Measurements from ENCODE around the gene OR52B2. TPM values are rescaled to one million over a fixed set of nuclear protein-coding genes. Genes with fewer than 3 reads are reported as not detected.

OR52B2 gene
- total and polyA plus RNA-seq, 12 donors, result not detected

- Histone ChIP-seq H3K4me3 (no peak overlapping the region), H3K4me1 (peaks cover 0 to 11% (median 0%) of the 10 kb centered on the region in 9 donors), H3K27ac (no peak overlapping the region), H3K36me3 (no peaks in the 10 kb centered on the region), H3K9me3 (peaks cover 0 to 3% (median 0%) of the 10 kb centered on the region in 11 donors), H3K27me3 (no peaks in the 10 kb centered on the region)
- 51 to 63% methylated on average over 3 of the region's 3 CpGs for WGBS, 2 donors
- ATAC-seq (no peak), DNase-seq (no peak)
- intact Hi-C loops (cut with DNase I), result no loop called here
- no peak for TF ChIP-seq CTCF (IDR thresholded peaks at IDR 0.05)
These were observed 45.9 kb downstream of the OR52B2 start for GRCh38 chr11:6124245-6124644.

Other genes starting within 250 kb of the OR52B2 start
- not detected for gene OR56A3, start 228.1 kb downstream of the OR52B2 start, total RNA-seq
- gene OR56A3, start 228.1 kb downstream of the OR52B2 start, polyA plus RNA-seq, result not detected
- gene OR56A5, start 201.8 kb downstream of the OR52B2 start, total RNA-seq, result not detected
- not detected for gene OR56A5, start 201.8 kb downstream of the OR52B2 start, polyA plus RNA-seq
- not detected for gene OR52L1, start 183.3 kb downstream of the OR52B2 start, total RNA-seq
- gene OR52L1, start 183.3 kb downstream of the OR52B2 start, polyA plus RNA-seq, result not detected
- gene OR56A4, start 163.4 kb downstream of the OR52B2 start, total RNA-seq, result under 1 TPM in 1 of 10 donors, not detected in 9; 0.05 TPM
- not detected for gene OR56A4, start 163.4 kb downstream of the OR52B2 start, polyA plus RNA-seq
- not detected for gene OR56A1, start 139.6 kb downstream of the OR52B2 start, total RNA-seq
- gene OR56A1, start 139.6 kb downstream of the OR52B2 start, polyA plus RNA-seq, result not detected
- not detected for gene OR56B4, start 62.6 kb downstream of the OR52B2 start, total RNA-seq
- not detected for gene OR56B4, start 62.6 kb downstream of the OR52B2 start, polyA plus RNA-seq
- gene OR52W1, start 28.9 kb upstream of the OR52B2 start, total RNA-seq, result not detected
- gene OR52W1, start 28.9 kb upstream of the OR52B2 start, polyA plus RNA-seq, result not detected
- gene C11orf42, start 35.2 kb upstream of the OR52B2 start, total RNA-seq, result not detected
- not detected for gene C11orf42, start 35.2 kb upstream of the OR52B2 start, polyA plus RNA-seq
- gene FHIP1B, start 64.3 kb upstream of the OR52B2 start, total RNA-seq, result 10 to 100 TPM; 13.4 to 17.3 (median 14.3) TPM
- 10 to 100 TPM; 20.2 to 23.3 TPM for gene FHIP1B, start 64.3 kb upstream of the OR52B2 start, polyA plus RNA-seq
- under 1 TPM in 1 of 10 donors, not detected in 9; 0.13 TPM for gene CNGA4, start 68.8 kb upstream of the OR52B2 start, total RNA-seq
- gene CNGA4, start 68.8 kb upstream of the OR52B2 start, polyA plus RNA-seq, result under 1 TPM in 1 of 2 donors, not detected in 1; 0.01 TPM
- gene CCKBR, start 89.5 kb upstream of the OR52B2 start, total RNA-seq, result not detected
- gene CCKBR, start 89.5 kb upstream of the OR52B2 start, polyA plus RNA-seq, result under 1 TPM in 1 of 2 donors, not detected in 1; 0.15 TPM
- gene CAVIN3, start 150.2 kb upstream of the OR52B2 start, total RNA-seq, result 100 to 1,000 TPM in 1 of 10 donors, 10 to 100 TPM in 9; 39.3 to 117 (median 46.0) TPM
- gene CAVIN3, start 150.2 kb upstream of the OR52B2 start, polyA plus RNA-seq, result 100 to 1,000 TPM; 150 to 186 TPM
- gene SMPD1, start 220.1 kb upstream of the OR52B2 start, total RNA-seq, result 10 to 100 TPM; 57.4 to 88.1 (median 67.6) TPM
- 10 to 100 TPM; 53.8 to 62.1 TPM for gene SMPD1, start 220.1 kb upstream of the OR52B2 start, polyA plus RNA-seq
- gene APBB1, start 248.8 kb upstream of the OR52B2 start, total RNA-seq, result 10 to 100 TPM; 54.3 to 93.3 (median 65.2) TPM
- gene APBB1, start 248.8 kb upstream of the OR52B2 start, polyA plus RNA-seq, result 10 to 100 TPM; 86.1 to 90.6 TPM